Stomach (tissue), 4 donors: Measurements from ENCODE around the gene PCA3.

Source experiments
- POLR2AphosphoS5 ChIP-seq, 3 donors: sonication (generic); formaldehyde crosslinking; IDR thresholded peaks; one replicate each; pipeline ENCODE4 v1.6.1; 2016; ENCODE audit warnings: antibody characterized with exemption in 3 of 3
- TF ChIP-seq, protein P1 (sequence below), 7 experiments: fragments of 450-650 bp in 4 of 7; fragments of 200-600 bp in 3 of 7; sonication (generic) in 3 of 7; IDR thresholded peaks; one replicate each; pipeline ENCODE4 v1.5.1; 2016 to 2019; ENCODE audit warnings: antibody characterized with exemption in 7 of 7, control low read depth in 2 of 7, mild to moderate bottlenecking in 1 of 7

DNA sequence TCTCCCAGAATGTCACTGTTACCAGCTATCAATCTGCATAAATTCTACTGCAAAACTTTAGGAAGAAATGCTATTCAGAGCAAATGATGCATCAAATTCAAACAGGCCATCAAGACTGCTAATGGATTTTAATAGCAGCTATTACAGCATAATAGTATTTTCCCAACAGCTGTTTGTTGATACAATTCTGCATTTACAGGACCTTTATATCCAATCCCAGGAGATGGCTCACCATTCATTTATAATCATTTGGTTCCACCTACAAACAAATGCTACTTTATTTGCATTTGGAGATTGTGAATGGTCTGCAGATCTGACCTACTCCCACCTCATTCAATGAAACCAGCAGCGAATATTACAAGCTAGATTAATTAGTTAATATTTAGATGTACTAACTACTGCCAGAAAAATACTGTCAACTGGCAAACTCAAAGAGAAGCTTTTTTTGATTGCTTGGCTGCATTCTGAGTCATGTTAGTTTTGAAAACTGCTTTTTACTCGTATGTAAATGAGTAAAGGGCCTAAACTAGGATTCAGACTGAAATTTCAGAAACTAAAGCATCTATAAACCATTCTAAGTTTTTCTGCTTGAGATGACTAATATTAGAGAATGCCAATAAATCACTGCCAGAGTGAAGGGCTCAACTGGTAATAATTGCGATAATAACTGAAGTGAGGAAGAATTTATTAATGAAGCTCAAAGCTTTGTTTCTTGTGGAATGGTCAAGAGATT lies 7.1 kb upstream of the PCA3 start:
- TF ChIP-seq, protein P1, sequence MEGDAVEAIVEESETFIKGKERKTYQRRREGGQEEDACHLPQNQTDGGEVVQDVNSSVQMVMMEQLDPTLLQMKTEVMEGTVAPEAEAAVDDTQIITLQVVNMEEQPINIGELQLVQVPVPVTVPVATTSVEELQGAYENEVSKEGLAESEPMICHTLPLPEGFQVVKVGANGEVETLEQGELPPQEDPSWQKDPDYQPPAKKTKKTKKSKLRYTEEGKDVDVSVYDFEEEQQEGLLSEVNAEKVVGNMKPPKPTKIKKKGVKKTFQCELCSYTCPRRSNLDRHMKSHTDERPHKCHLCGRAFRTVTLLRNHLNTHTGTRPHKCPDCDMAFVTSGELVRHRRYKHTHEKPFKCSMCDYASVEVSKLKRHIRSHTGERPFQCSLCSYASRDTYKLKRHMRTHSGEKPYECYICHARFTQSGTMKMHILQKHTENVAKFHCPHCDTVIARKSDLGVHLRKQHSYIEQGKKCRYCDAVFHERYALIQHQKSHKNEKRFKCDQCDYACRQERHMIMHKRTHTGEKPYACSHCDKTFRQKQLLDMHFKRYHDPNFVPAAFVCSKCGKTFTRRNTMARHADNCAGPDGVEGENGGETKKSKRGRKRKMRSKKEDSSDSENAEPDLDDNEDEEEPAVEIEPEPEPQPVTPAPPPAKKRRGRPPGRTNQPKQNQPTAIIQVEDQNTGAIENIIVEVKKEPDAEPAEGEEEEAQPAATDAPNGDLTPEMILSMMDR (IDR thresholded peaks at IDR 0.05) = no peak
- no peak for TF ChIP-seq POLR2AphosphoS5 (IDR thresholded peaks at IDR 0.05)
